GM10248 (cell line): ENCODE results near the gene EDC3.

Experiments used
- CTCF ChIA-PET: fragments of 300-600 bp; sonication (Branson Sonifier 250); formaldehyde crosslinking; extraction: SDS; loops from one replicate; lab custom pipeline; 2021; ENCODE audit warnings: antibody characterized with exemption; lab: Yijun Ruan, JAX
- POLR2A ChIA-PET: fragments of 350-650 bp; sonication (Branson Sonifier 250); formaldehyde crosslinking; extraction: SDS; loops from one replicate; lab custom pipeline; 2020; ENCODE audit warnings: antibody characterized with exemption; lab: Yijun Ruan, JAX
- DNase-seq: peaks from one replicate; pipeline ENCODE4 v3.0.0; 2012; ENCODE audit errors: extremely low spot score
- CTCF ChIP-seq: IDR thresholded peaks from 2 replicates; pipeline ENCODE4 v1.5.1; 2012; ENCODE audit warnings: mild to moderate bottlenecking, low read depth; ENCODE audit errors: extremely low read depth, missing control alignments, control extremely low read depth

Gene EDC3

GRCh38 chr15:74710319-74711094 lies 14.7 kb upstream of the EDC3 start:
- DNase-seq: no peak
- ChIA-PET POLR2A (no interaction called here), CTCF (no interaction called here)
- no peak for TF ChIP-seq CTCF

- CTCF ChIA-PET: no interaction called here
- DNase-seq: no peak
- no peak for TF ChIP-seq CTCF
- POLR2A ChIA-PET: no interaction called here
Measured at GRCh38 chr15:74709892-74710291, 14.1 kb upstream of the EDC3 start.

DNA sequence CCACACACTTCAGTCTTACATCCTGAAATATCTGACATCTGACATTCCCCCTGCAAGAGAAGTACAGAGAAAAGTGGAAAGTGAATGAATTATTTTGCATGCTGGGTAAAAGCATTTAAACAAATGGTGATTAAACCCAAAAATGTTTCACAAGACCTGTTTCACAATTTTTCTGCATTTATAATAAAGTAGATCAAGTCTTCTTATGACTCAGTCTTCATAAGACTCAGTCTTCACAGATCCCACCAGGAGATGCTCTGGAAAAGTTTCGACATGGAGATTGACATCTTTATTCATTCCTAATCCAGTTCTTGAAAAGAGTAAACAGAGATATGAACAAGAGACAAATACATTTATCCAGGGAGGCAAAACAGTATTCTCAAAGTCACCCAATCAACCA lies 13.2 kb upstream of the EDC3 start:
- CTCF ChIA-PET: interaction anchor here (1.0 kb wide), 1 partner anchor 74 kb away, joined by 3 read pairs; no protein-coding TSS in a partner anchor
- TF ChIP-seq CTCF: no peak
- DNase-seq: no peak
- POLR2A ChIA-PET: no interaction called here

- DNase-seq: no peak
- CTCF ChIA-PET: interaction anchor here (1.1 to 1.3 kb wide), 2 partner anchors 62 to 74 kb away, joined by 3 read pairs; no protein-coding TSS in a partner anchor
- POLR2A ChIA-PET: no interaction called here
- TF ChIP-seq CTCF: no peak
Measured at GRCh38 chr15:74696808-74697207, 984 bp upstream of the EDC3 start.

DNA sequence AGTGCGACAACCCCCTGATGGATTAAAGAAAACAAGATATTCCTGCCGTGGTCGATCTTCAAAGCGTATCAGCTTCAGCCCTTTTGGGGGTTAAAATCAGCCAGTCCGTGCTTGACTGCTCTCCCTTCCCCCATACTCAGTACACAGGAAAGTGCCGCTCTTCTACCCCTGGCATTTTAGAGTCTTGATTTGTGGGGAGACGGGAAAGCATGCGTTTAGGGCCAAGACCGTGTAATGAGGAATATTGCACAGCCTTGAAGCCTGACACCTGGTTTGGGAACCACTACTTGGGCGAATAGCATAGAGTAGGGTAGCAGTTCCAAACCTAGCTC lies 540 bp upstream of the EDC3 start:
- TF ChIP-seq CTCF: no peak
- ChIA-PET POLR2A (no interaction called here), CTCF (interaction anchor here (1.1 to 1.3 kb wide), 2 partner anchors 61 to 75 kb away, joined by 3 read pairs; no protein-coding TSS in a partner anchor)
- DNase-seq: no peak

GRCh38 chr15:74692327-74692726 lies 3.5 kb downstream of the EDC3 start:
- POLR2A ChIA-PET: no interaction called here
- TF ChIP-seq CTCF: no peak
- DNase-seq: no peak
- CTCF ChIA-PET: no interaction called here

GRCh38 chr15:74683758-74684157 lies 12.1 kb downstream of the EDC3 start:
- ChIA-PET POLR2A (interaction anchor here (0.7 kb wide), 2 partner anchors 11 to 81 kb away, joined by 5 to 8 read pairs; no protein-coding TSS in a partner anchor), CTCF (interaction anchor here (0.7 to 5.0 kb wide), 4 partner anchors 49 to 218 kb away, joined by 3 to 17 read pairs (median 3); no protein-coding TSS in a partner anchor)
- no peak for TF ChIP-seq CTCF
- DNase-seq: no peak
